HG03196 (cell line): ENCODE results near the gene ZNF581.

Experiments
- ATAC-seq: cut with Tn5 transposase; IDR thresholded peaks from one replicate; pipeline ENCODE4 v1.9.1; 2021; ENCODE audit not compliant: unreplicated experiment

Gene ZNF581

GRCh38 chr19:55661826-55662225, 18.4 kb downstream of the ZNF581 start:
- no peak for ATAC-seq

GRCh38 chr19:55663846-55664536, 20.5 kb downstream of the ZNF581 start:
- no peak for ATAC-seq

- ATAC-seq = no peak
Observed at GRCh38 chr19:55666343-55667005, 23.0 kb downstream of the ZNF581 start.

- no peak for ATAC-seq
Observed at GRCh38 chr19:55667006-55667381, 23.5 kb downstream of the ZNF581 start.

GRCh38 chr19:55667511-55667910, 24.1 kb downstream of the ZNF581 start:
- ATAC-seq = no peak

- no peak for ATAC-seq
Observed at GRCh38 chr19:55667958-55668357, 24.5 kb downstream of the ZNF581 start.

GRCh38 chr19:55668603-55669348, 25.3 kb downstream of the ZNF581 start:
- ATAC-seq = no peak

- no peak for ATAC-seq
Observed at GRCh38 chr19:55669418-55670279, 26.2 kb downstream of the ZNF581 start.

GRCh38 chr19:55670280-55671053, 27.0 kb downstream of the ZNF581 start:
- ATAC-seq = no peak

- ATAC-seq = no peak
Observed at GRCh38 chr19:55671054-55671378, 27.6 kb downstream of the ZNF581 start.

- no peak for ATAC-seq
Observed at GRCh38 chr19:55672418-55672817, 29.0 kb downstream of the ZNF581 start.

GRCh38 chr19:55673465-55673864, 30.0 kb downstream of the ZNF581 start:
- no peak for ATAC-seq

- no peak for ATAC-seq
Observed at GRCh38 chr19:55673889-55674288, 30.4 kb downstream of the ZNF581 start.

- ATAC-seq = no peak
Observed at GRCh38 chr19:55674459-55674840, 31.0 kb downstream of the ZNF581 start.

GRCh38 chr19:55674841-55675660, 31.6 kb downstream of the ZNF581 start, which contains the start of gene EPN1:
EPN1 (plus strand) TSS chr19:55675226; CDS start chr19:55678628, 3,402 bp downstream.
- peak; percentile 59 for ATAC-seq

- no peak for ATAC-seq
Observed at GRCh38 chr19:55675661-55676354, 32.4 kb downstream of the ZNF581 start.

- no peak for ATAC-seq
Observed at GRCh38 chr19:55676383-55676782, 32.9 kb downstream of the ZNF581 start.

GRCh38 chr19:55676889-55677505, 33.5 kb downstream of the ZNF581 start:
- no peak for ATAC-seq
